IPS DF 19.7 (cell line): ENCODE measurements around the gene LITAF.
"Not testable (repeated sequence)": the region's sequence is repeated elsewhere in the genome, so short reads cannot be mapped to it uniquely, and the experiment has no call there.

ENCODE experiments used
- DNase-seq: peaks from one replicate; pipeline ENCODE4 v3.0.0-alpha.2; 2013; ENCODE audit warnings: low read depth, low spot score

Gene LITAF

GRCh38 chr16:11576427-11577289 is 10.1 kb downstream of the LITAF start:
- no peak for DNase-seq

GRCh38 chr16:11575223-11575589 is 11.5 kb downstream of the LITAF start:
- DNase-seq, result no peak

- no peak for DNase-seq
Observed at GRCh38 chr16:11572301-11572995, 14.3 kb downstream of the LITAF start.

GRCh38 chr16:11571549-11571948 is 15.2 kb downstream of the LITAF start:
- no peak for DNase-seq

- no peak for DNase-seq
Observed at GRCh38 chr16:11570806-11571205, 15.9 kb downstream of the LITAF start.

- DNase-seq, result no peak
Observed at GRCh38 chr16:11570258-11570657, 16.5 kb downstream of the LITAF start.

GRCh38 chr16:11566398-11566797 is 20.3 kb downstream of the LITAF start:
- no peak for DNase-seq

GRCh38 chr16:11565665-11566064 is 21.1 kb downstream of the LITAF start:
- no peak for DNase-seq

GRCh38 chr16:11564046-11564926 is 22.4 kb downstream of the LITAF start:
- no peak for DNase-seq

- no peak for DNase-seq
Observed at GRCh38 chr16:11563493-11564040, 23.2 kb downstream of the LITAF start.

GRCh38 chr16:11562941-11563340 is 23.8 kb downstream of the LITAF start:
- DNase-seq, result no peak

- DNase-seq, result no peak
Observed at GRCh38 chr16:11562411-11562810, 24.3 kb downstream of the LITAF start.

- no peak for DNase-seq
Observed at GRCh38 chr16:11561856-11562255, 24.9 kb downstream of the LITAF start.

- no peak for DNase-seq
Observed at GRCh38 chr16:11561454-11561805, 25.3 kb downstream of the LITAF start.

GRCh38 chr16:11560701-11561453 is 25.8 kb downstream of the LITAF start:
- DNase-seq, result no peak

GRCh38 chr16:11558308-11558823 is 28.4 kb downstream of the LITAF start:
- not testable (repeated sequence) for DNase-seq

- DNase-seq, result no peak
Observed at GRCh38 chr16:11557801-11558200, 28.9 kb downstream of the LITAF start.

- DNase-seq, result no peak
Observed at GRCh38 chr16:11556945-11557720, 29.6 kb downstream of the LITAF start.

- no peak for DNase-seq
Observed at GRCh38 chr16:11556214-11556819, 30.4 kb downstream of the LITAF start.

GRCh38 chr16:11554053-11554452 is 32.7 kb downstream of the LITAF start:
- DNase-seq, result no peak
